ENCODE results near the gene MTHFD1.

The MTHFD1 gene

DNA sequence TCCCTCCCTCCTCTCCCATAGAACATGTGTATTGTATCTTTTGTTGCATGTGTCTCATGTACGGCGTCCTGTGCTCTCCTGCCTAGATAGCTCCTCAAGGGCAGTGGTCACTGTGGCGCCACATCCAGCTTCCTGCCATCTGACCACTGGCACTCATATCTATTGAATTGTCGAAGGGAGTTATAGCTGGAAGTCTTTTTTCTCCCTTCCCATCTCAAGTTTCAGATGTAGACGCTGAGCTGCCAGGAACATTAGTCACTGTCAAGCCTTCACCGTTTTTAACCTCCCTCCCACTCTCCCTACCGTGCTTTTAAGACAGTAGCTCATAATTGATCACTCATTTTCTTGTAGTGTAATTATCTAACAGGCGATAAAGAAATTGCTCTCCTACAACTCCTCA lies 33.0 kb downstream of the MTHFD1 start:
- Histone ChIP-seq H3K4me3 (ENCODE audit: low read length) (no peak overlapping the region), H3K27ac (ENCODE audit: low read length) (no peak overlapping the region), H3K4me1 (ENCODE audit: control insufficient read depth, insufficient read depth, low read length) (no peaks in the 10 kb centered on the region), H3K27me3 (ENCODE audit: control insufficient read depth, insufficient read depth, low read length) (no peaks in the 10 kb centered on the region), H3K36me3 (ENCODE audit: control insufficient read depth, insufficient read depth, low read length) (peaks cover 39% of the 10 kb centered on the region), H3K9me3 (ENCODE audit: control insufficient read depth, insufficient read depth, low read length) (no peaks in the 10 kb centered on the region)
- no CpG with 5 or more reads among the region's 8 CpGs for WGBS (ENCODE audit: insufficient coverage, insufficient read length)
- no peak for DNase-seq (ENCODE audit: low read depth, low spot score)

DNA sequence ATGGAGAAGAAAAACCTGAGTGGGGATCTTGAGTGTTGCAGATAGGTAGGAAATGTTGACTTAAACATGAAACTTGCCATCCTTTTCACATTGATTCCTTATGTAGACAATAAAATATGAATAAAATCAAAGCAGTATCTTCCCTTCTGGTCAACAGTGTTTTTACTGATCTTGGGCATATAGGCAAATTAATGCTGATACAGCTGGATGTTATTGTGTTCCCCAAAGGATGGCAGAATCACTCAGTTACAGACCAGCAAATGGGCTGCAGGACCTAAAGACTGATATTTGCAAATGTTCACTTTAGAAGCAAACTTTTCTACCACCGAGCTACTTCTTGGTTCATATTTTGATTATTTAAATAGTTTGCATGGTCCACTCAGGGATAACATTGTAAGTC lies 33.9 kb downstream of the MTHFD1 start:
- no peaks in the 10 kb centered on the region for H3K27me3 ChIP-seq (ENCODE audit: control insufficient read depth, insufficient read depth, low read length)
- no peaks in the 10 kb centered on the region for H3K9me3 ChIP-seq (ENCODE audit: control insufficient read depth, insufficient read depth, low read length)
- no peaks in the 10 kb centered on the region for H3K4me1 ChIP-seq (ENCODE audit: control insufficient read depth, insufficient read depth, low read length)
- H3K4me3 ChIP-seq (ENCODE audit: low read length) = no peak overlapping the region
- H3K27ac ChIP-seq (ENCODE audit: low read length) = no peak overlapping the region
- no peak for DNase-seq (ENCODE audit: low read depth, low spot score)
- H3K36me3 ChIP-seq (ENCODE audit: control insufficient read depth, insufficient read depth, low read length) = peaks cover 41% of the 10 kb centered on the region
- no CpG with 5 or more reads among the region's 1 CpG for WGBS (ENCODE audit: insufficient coverage, insufficient read length)

DNA sequence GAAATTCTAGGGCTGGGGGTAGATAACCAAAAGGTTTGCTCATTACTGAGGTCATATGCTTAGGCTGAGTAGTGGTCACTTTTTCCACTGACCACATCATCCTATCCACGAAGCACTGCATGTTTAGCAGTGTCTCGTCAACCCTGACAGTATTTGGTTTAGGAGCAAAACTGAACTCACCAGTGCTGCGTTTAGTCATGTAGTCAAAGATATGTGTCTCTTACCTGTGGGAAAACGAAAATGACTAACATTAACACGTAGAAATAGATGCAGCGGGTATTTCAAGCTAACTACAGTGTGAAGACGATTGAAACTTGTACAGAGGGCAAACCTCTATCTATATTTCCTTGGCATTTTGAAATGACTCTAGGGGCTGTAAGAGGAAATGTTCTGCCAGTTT lies 34.6 kb downstream of the MTHFD1 start:
- Histone ChIP-seq H3K4me3 (ENCODE audit: low read length) (no peak overlapping the region), H3K36me3 (ENCODE audit: control insufficient read depth, insufficient read depth, low read length) (peaks cover 41% of the 10 kb centered on the region), H3K27ac (ENCODE audit: low read length) (no peak overlapping the region), H3K9me3 (ENCODE audit: control insufficient read depth, insufficient read depth, low read length) (no peaks in the 10 kb centered on the region), H3K27me3 (ENCODE audit: control insufficient read depth, insufficient read depth, low read length) (no peaks in the 10 kb centered on the region), H3K4me1 (ENCODE audit: control insufficient read depth, insufficient read depth, low read length) (no peaks in the 10 kb centered on the region)
- no CpG with 5 or more reads among the region's 7 CpGs for WGBS (ENCODE audit: insufficient coverage, insufficient read length)
- DNase-seq (ENCODE audit: low read depth, low spot score) = no peak

DNA sequence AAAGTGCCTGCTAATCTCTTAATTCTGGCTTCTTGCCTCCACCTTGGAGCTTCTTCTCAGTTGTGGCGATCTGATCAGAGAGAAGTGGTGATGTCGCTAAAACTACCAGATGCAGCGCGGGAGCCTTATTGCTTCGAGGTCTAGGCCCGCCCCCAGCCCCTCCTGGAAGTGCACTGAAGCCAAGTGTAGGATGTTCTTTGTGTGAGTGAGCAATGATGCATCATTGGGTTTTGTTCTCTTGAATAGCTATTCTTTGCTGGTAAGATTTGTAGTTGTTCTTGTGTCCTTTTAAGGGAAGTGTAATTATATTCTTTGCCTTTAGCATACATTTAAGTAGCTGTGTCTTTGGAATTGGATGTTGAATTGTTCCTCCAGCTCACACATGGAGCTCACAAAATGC lies 35.8 kb downstream of the MTHFD1 start:
- Histone ChIP-seq H3K4me1 (ENCODE audit: control insufficient read depth, insufficient read depth, low read length) (no peaks in the 10 kb centered on the region), H3K27ac (ENCODE audit: low read length) (no peak overlapping the region), H3K27me3 (ENCODE audit: control insufficient read depth, insufficient read depth, low read length) (no peaks in the 10 kb centered on the region), H3K9me3 (ENCODE audit: control insufficient read depth, insufficient read depth, low read length) (no peaks in the 10 kb centered on the region), H3K4me3 (ENCODE audit: low read length) (no peak overlapping the region), H3K36me3 (ENCODE audit: control insufficient read depth, insufficient read depth, low read length) (peaks cover 34% of the 10 kb centered on the region)
- no CpG with 5 or more reads among the region's 6 CpGs for WGBS (ENCODE audit: insufficient coverage, insufficient read length)
- no peak for DNase-seq (ENCODE audit: low read depth, low spot score)

DNA sequence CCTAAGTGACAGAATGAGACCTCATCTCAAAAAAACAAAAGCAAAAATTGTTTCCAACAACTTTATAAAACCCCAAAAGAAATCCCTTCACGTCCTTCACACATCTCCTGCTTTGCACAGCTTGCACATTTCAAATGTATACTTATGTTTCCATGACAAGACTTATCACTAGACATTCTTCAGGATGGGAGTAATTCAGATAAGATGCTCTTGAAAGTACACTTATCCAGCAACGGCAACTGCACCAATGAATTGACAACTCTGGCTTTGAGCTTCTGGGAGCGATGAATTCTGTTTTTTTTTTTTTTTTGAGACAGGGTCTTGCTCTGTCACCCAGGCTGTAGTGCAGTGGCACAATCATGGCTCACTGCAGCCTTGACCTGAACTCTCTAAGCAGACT lies 46.4 kb downstream of the MTHFD1 start:
- Histone ChIP-seq H3K27me3 (ENCODE audit: control insufficient read depth, insufficient read depth, low read length) (no peaks in the 10 kb centered on the region), H3K36me3 (ENCODE audit: control insufficient read depth, insufficient read depth, low read length) (peaks cover 27% of the 10 kb centered on the region; the same call in 1 of the 2 replicates), H3K4me1 (ENCODE audit: control insufficient read depth, insufficient read depth, low read length) (no peaks in the 10 kb centered on the region), H3K4me3 (ENCODE audit: low read length) (no peak overlapping the region), H3K27ac (ENCODE audit: low read length) (no peak overlapping the region), H3K9me3 (ENCODE audit: control insufficient read depth, insufficient read depth, low read length) (no peaks in the 10 kb centered on the region)
- no peak for DNase-seq (ENCODE audit: low read depth, low spot score)
- WGBS (ENCODE audit: insufficient coverage, insufficient read length) = 100% methylated on average over 1 of the region's 3 CpGs

DNA sequence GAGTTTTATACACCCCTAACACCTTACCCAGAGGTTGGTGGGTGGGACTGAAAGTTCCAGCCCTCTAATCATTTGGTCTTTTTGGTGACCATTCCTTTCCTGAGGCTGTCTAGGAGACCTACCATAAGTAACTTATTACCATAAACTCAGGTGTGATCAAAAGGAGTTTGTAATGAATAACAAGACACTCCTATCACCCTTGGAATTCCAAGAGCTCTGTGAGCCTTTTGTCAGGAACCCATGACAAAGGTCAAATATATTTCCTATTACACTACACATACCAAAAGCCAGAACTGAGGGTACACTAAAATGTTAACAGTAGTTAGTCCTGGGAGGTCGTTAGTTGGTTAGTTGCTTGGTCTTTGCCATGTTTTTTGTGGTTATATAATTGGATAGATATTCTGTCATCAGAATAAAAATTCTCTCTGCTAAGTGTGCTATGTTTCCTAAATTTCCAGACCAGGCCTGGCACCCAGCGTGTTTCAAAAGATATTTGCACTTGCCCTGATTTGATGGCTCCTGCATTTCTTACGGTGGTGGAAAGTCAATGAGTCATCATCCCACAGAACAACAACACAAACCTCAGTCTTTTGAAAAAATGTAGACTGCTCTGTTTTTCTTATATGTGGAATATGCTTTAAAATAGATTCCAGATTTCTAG lies 50.2 kb downstream of the MTHFD1 start:
- H3K4me1 ChIP-seq (ENCODE audit: control insufficient read depth, insufficient read depth, low read length) = no peaks in the 10 kb centered on the region
- no peak overlapping the region for H3K27ac ChIP-seq (ENCODE audit: low read length)
- no peak overlapping the region for H3K4me3 ChIP-seq (ENCODE audit: low read length)
- H3K36me3 ChIP-seq (ENCODE audit: control insufficient read depth, insufficient read depth, low read length) = peaks cover 33% of the 10 kb centered on the region; the same call in 1 of the 2 replicates
- DNase-seq (ENCODE audit: low read depth, low spot score) = no peak
- no CpG with 5 or more reads among the region's 3 CpGs for WGBS (ENCODE audit: insufficient coverage, insufficient read length)
- no peaks in the 10 kb centered on the region for H3K9me3 ChIP-seq (ENCODE audit: control insufficient read depth, insufficient read depth, low read length)
- H3K27me3 ChIP-seq (ENCODE audit: control insufficient read depth, insufficient read depth, low read length) = no peaks in the 10 kb centered on the region

DNA sequence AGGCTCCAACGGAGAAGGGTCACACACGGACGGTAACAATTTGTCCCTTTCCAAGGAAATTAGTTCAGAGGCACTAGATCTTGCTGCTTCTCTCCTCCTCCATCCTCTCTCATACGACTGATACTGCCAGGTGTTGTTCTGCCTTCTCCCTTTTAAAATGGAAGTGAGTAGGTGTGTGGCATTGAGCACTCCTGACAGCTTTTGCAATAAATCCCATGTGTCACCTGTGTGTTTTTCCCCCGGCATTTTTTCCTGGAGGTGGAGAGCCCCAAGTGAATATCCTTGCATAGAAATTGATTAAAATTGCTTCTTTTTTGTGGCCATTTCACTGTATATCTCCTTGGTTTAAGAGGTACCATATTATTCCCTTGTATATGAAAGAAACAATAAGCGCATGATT lies 51.0 kb downstream of the MTHFD1 start:
- WGBS (ENCODE audit: insufficient coverage, insufficient read length) = no CpG with 5 or more reads among the region's 6 CpGs
- no peak for DNase-seq (ENCODE audit: low read depth, low spot score)
- no peaks in the 10 kb centered on the region for H3K9me3 ChIP-seq (ENCODE audit: control insufficient read depth, insufficient read depth, low read length)
- no peak overlapping the region for H3K27ac ChIP-seq (ENCODE audit: low read length)
- peaks cover 31% of the 10 kb centered on the region; the same call in 1 of the 2 replicates for H3K36me3 ChIP-seq (ENCODE audit: control insufficient read depth, insufficient read depth, low read length)
- no peaks in the 10 kb centered on the region for H3K27me3 ChIP-seq (ENCODE audit: control insufficient read depth, insufficient read depth, low read length)
- no peak overlapping the region for H3K4me3 ChIP-seq (ENCODE audit: low read length)
- no peaks in the 10 kb centered on the region for H3K4me1 ChIP-seq (ENCODE audit: control insufficient read depth, insufficient read depth, low read length)

DNA sequence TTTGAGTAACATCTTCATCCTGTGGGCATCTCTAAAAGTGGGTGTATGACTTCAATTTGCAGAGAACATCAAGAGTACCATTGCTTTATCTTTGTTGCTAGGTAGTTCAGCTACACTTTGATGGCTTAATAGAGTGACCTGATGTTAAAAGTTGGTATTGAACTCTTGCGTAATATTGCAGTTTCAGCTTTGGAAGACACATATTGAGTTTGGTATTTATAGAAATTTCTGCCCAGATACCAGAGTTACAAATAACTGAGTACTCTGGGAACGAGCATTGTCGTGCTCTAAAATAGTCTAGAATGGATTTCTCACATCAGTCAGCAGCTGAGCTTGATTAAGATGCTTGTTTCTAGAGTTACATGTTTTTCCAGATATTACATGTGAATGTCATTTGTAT lies 52.3 kb downstream of the MTHFD1 start:
- no peak for DNase-seq (ENCODE audit: low read depth, low spot score)
- H3K27me3 ChIP-seq (ENCODE audit: control insufficient read depth, insufficient read depth, low read length) = no peaks in the 10 kb centered on the region
- H3K4me1 ChIP-seq (ENCODE audit: control insufficient read depth, insufficient read depth, low read length) = no peaks in the 10 kb centered on the region
- WGBS (ENCODE audit: insufficient coverage, insufficient read length) = no CpG with 5 or more reads among the region's 3 CpGs
- peaks cover 39% of the 10 kb centered on the region; the same call in 1 of the 2 replicates for H3K36me3 ChIP-seq (ENCODE audit: control insufficient read depth, insufficient read depth, low read length)
- no peak overlapping the region for H3K27ac ChIP-seq (ENCODE audit: low read length)
- no peaks in the 10 kb centered on the region for H3K9me3 ChIP-seq (ENCODE audit: control insufficient read depth, insufficient read depth, low read length)
- H3K4me3 ChIP-seq (ENCODE audit: low read length) = no peak overlapping the region

DNA sequence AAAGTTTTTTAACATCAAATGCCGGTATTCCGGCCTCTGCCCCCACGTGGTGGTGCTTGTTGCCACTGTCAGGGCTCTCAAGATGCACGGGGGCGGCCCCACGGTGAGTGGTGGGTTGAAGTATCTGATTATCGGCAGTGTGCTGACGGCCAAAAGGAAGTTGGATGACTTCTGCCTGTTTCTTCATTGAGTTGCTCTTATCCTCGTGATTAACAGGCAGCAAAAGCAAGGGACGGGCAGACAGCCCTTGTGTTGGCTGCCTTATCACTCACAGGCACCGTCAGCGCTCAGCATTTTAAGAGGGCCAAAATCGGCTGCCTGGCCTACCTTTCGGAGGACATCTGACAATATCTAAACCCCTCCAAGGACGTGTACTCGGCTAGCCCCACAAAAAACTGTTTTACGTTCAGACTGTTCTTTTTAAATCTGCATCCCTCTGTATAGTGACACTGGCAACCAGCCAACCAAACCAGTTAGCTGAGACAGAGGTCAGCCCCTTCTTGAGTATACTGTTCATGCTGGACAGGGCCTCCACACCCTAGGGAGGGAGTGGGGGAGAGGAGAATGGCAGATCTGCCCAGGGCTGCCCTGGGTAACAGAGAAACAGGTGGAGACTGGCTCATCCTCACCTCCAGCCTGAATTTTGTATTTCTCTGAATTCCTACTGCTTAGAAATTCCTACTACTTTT lies 54.3 kb downstream of the MTHFD1 start:
- no peaks in the 10 kb centered on the region for H3K27me3 ChIP-seq (ENCODE audit: control insufficient read depth, insufficient read depth, low read length)
- WGBS (ENCODE audit: insufficient coverage, insufficient read length) = no CpG with 5 or more reads among the region's 17 CpGs

DNA sequence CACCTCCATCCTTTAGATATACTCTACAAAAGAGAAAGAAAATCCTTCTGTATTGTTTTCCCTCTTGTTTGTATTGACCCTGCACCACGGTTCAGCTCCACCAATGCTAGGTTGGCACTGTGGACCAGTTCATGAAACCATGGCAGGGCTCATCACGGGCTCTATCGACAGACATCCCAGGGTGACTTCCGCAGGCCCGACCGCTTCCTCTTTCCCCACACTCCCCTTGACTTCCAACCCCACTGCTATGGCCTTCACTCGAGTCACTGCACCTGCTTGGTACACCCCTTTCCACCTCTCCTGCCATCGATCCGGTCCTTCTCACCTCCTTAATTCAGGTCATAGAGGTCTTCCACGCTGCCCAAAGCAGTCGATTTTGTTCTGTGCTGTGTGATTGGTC lies 56.0 kb downstream of the MTHFD1 start:
- H3K4me1 ChIP-seq (ENCODE audit: control insufficient read depth, insufficient read depth, low read length) = no peaks in the 10 kb centered on the region
- no peak overlapping the region for H3K27ac ChIP-seq (ENCODE audit: low read length)
- DNase-seq (ENCODE audit: low read depth, low spot score) = no peak
- no peak overlapping the region for H3K4me3 ChIP-seq (ENCODE audit: low read length)
- no peaks in the 10 kb centered on the region for H3K27me3 ChIP-seq (ENCODE audit: control insufficient read depth, insufficient read depth, low read length)
- WGBS (ENCODE audit: insufficient coverage, insufficient read length) = no CpG with 5 or more reads among the region's 11 CpGs
- no peaks in the 10 kb centered on the region for H3K9me3 ChIP-seq (ENCODE audit: control insufficient read depth, insufficient read depth, low read length)
- H3K36me3 ChIP-seq (ENCODE audit: control insufficient read depth, insufficient read depth, low read length) = peaks cover 43% of the 10 kb centered on the region; the same call in 1 of the 2 replicates

More for the DNA sequence above, 54.3 kb downstream of the MTHFD1 start:
- H3K4me3 ChIP-seq (ENCODE audit: low read length) = no peak overlapping the region
- no peaks in the 10 kb centered on the region for H3K9me3 ChIP-seq (ENCODE audit: control insufficient read depth, insufficient read depth, low read length)
- DNase-seq (ENCODE audit: low read depth, low spot score) = no peak
- H3K27ac ChIP-seq (ENCODE audit: low read length) = no peak overlapping the region
- peaks cover 37% of the 10 kb centered on the region; the same call in 1 of the 2 replicates for H3K36me3 ChIP-seq (ENCODE audit: control insufficient read depth, insufficient read depth, low read length)
- H3K4me1 ChIP-seq (ENCODE audit: control insufficient read depth, insufficient read depth, low read length) = no peaks in the 10 kb centered on the region

Measured in iPS DF 6.9 (cell line).